GM23338 (cell line): ENCODE measurements around the gene PLPP2.

Source experiments
- CREB1 ChIP-seq: fragments of 250-450 bp; sonication (Bioruptor Pico); IDR thresholded peaks from 2 replicates; pipeline ENCODE4 v1.5.0; 2020; ENCODE audit warnings: low read depth, mild to moderate bottlenecking, moderate library complexity
- EZH2 ChIP-seq: fragments of 200-600 bp; sonication (generic); IDR thresholded peaks from one replicate; pipeline ENCODE4 v1.8.0; 2017; ENCODE audit warnings: antibody characterized with exemption, mild to moderate bottlenecking, low read depth; ENCODE audit not compliant: unreplicated experiment
- POLR2AphosphoS5 ChIP-seq: IDR thresholded peaks from 2 replicates; pipeline ENCODE4 v1.6.1; 2016; ENCODE audit warnings: antibody characterized with exemption, low read depth
- ZNF114 ChIP-seq: fragments of 250-450 bp; sonication (Bioruptor Pico); IDR thresholded peaks from 2 replicates; pipeline ENCODE4 v1.5.0; 2020; ENCODE audit warnings: mild to moderate bottlenecking, moderate library complexity
- TF ChIP-seq, protein P1 (sequence below), 2 experiments: fragments of 200-600 bp in 1 of 2; sonication (generic) in 1 of 2; conservative IDR thresholded peaks; 2 replicates each; pipeline versions ENCODE4 v1.5.1 to v1.6.1; 2016 to 2017; ENCODE audit warnings: antibody characterized with exemption in 2 of 2, low read depth in 2 of 2, mild to moderate bottlenecking in 2 of 2, moderate library complexity in 1 of 2
- TF ChIP-seq, protein P2 (sequence below): IDR thresholded peaks from one replicate; pipeline ENCODE4 v1.6.1; 2018; ENCODE audit warnings: antibody characterized with exemption; ENCODE audit not compliant: unreplicated experiment

DNA sequence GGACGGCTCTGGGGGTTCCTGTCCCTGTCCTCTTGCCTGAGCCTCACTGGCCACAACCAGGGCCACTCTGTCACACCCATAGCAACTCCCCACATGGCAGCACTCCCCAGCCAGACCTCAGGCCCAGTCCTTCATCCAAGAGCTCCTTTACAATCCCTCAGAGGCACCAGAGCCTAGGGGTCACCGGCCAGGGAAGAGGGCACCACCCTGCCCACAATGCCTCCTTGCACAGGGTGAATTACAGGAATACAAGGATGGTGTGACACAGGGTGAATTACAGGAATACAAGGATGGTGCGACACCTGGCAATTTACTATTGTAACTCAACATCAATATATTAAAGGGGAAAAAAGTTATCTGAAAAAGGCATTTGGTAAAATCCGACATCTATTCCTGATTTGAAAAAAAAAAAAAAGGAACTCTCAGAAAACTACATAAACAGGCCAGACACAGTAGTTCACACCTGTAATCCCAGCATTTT lies 36.9 kb upstream of the PLPP2 start:
- TF ChIP-seq, protein P1, sequence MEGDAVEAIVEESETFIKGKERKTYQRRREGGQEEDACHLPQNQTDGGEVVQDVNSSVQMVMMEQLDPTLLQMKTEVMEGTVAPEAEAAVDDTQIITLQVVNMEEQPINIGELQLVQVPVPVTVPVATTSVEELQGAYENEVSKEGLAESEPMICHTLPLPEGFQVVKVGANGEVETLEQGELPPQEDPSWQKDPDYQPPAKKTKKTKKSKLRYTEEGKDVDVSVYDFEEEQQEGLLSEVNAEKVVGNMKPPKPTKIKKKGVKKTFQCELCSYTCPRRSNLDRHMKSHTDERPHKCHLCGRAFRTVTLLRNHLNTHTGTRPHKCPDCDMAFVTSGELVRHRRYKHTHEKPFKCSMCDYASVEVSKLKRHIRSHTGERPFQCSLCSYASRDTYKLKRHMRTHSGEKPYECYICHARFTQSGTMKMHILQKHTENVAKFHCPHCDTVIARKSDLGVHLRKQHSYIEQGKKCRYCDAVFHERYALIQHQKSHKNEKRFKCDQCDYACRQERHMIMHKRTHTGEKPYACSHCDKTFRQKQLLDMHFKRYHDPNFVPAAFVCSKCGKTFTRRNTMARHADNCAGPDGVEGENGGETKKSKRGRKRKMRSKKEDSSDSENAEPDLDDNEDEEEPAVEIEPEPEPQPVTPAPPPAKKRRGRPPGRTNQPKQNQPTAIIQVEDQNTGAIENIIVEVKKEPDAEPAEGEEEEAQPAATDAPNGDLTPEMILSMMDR (conservative IDR thresholded peaks at IDR 0.05; ENCODE audit: low read depth in 2 of 2), result no peak
- TF ChIP-seq, protein P2, sequence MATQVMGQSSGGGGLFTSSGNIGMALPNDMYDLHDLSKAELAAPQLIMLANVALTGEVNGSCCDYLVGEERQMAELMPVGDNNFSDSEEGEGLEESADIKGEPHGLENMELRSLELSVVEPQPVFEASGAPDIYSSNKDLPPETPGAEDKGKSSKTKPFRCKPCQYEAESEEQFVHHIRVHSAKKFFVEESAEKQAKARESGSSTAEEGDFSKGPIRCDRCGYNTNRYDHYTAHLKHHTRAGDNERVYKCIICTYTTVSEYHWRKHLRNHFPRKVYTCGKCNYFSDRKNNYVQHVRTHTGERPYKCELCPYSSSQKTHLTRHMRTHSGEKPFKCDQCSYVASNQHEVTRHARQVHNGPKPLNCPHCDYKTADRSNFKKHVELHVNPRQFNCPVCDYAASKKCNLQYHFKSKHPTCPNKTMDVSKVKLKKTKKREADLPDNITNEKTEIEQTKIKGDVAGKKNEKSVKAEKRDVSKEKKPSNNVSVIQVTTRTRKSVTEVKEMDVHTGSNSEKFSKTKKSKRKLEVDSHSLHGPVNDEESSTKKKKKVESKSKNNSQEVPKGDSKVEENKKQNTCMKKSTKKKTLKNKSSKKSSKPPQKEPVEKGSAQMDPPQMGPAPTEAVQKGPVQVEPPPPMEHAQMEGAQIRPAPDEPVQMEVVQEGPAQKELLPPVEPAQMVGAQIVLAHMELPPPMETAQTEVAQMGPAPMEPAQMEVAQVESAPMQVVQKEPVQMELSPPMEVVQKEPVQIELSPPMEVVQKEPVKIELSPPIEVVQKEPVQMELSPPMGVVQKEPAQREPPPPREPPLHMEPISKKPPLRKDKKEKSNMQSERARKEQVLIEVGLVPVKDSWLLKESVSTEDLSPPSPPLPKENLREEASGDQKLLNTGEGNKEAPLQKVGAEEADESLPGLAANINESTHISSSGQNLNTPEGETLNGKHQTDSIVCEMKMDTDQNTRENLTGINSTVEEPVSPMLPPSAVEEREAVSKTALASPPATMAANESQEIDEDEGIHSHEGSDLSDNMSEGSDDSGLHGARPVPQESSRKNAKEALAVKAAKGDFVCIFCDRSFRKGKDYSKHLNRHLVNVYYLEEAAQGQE, result no peak
- TF ChIP-seq EZH2, result no peak
- TF ChIP-seq POLR2AphosphoS5, result no peak
- no peak for TF ChIP-seq CREB1 (CRISPR knock-in tag)
- TF ChIP-seq ZNF114 (CRISPR knock-in tag), result no peak
